HL-60 (cell line): Measurements from ENCODE around the gene KBTBD3.

Experiments
- SPI1 ChIP-seq: IDR thresholded peaks from 2 replicates; pipeline ENCODE4 v1.6.1; 2012; ENCODE audit warnings: low read depth, mild to moderate bottlenecking, borderline replicate concordance
- TF ChIP-seq, protein P1 (sequence below): IDR thresholded peaks from one replicate; pipeline ENCODE4 v1.5.1; 2011; ENCODE audit warnings: low read length, control low read depth, inconsistent platforms; ENCODE audit not compliant: insufficient read depth

DNA sequence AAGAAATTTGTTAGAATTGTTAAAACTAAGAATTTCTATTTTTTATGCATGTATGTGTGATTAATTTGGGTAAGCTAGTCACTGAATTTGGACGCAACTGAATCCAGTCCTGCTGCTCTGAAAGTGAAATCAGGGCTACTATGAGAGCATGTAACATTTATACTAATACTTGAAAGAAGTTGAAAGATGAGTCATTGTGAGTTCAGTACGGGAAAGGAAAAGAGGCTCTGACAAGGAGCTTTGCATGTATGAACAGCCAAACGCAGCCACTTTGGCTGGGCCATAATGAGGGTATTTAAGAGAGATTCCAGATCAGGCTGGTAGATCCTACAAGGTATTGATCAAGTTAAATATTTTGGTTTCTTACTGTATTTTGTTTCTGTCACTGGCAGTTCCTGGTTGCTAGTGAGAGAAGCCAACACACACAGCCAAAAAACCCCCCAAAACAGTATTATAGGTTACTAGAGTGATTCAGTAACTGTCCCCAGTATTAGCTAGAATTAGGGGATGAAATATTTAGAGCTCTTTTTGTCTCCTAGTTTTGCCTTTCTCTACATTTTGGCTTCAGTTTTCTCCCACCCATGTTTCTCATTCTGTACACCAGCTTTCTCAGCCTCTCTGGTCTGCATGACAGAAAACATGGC is 14.5 kb upstream of the KBTBD3 start:
- no peak for TF ChIP-seq SPI1
- TF ChIP-seq, protein P1, sequence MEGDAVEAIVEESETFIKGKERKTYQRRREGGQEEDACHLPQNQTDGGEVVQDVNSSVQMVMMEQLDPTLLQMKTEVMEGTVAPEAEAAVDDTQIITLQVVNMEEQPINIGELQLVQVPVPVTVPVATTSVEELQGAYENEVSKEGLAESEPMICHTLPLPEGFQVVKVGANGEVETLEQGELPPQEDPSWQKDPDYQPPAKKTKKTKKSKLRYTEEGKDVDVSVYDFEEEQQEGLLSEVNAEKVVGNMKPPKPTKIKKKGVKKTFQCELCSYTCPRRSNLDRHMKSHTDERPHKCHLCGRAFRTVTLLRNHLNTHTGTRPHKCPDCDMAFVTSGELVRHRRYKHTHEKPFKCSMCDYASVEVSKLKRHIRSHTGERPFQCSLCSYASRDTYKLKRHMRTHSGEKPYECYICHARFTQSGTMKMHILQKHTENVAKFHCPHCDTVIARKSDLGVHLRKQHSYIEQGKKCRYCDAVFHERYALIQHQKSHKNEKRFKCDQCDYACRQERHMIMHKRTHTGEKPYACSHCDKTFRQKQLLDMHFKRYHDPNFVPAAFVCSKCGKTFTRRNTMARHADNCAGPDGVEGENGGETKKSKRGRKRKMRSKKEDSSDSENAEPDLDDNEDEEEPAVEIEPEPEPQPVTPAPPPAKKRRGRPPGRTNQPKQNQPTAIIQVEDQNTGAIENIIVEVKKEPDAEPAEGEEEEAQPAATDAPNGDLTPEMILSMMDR: no peak
